ENCODE data around the gene RPP38.

RPP38 gene

DNA sequence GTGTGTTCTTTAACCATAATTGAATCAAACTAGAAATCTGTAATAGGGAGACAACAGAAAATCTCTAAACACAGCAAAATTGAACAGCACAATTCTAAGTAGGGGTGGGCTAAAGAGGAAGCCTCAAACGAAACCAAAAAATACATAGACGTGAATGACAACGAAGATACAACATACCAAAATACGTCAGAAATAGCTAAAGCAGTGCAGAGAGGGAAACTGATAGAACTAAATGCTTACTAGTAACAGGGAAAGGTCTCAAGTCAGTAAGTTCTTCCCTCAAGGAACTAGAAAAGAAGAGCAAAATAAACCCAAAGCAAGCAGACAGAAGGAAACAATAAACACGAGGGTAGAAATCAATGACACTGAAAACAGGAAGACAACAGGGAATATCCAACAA is 19.1 kb downstream of the RPP38 start:
- Histone ChIP-seq H3K4me3 (replicated peaks; ENCODE audit: insufficient read depth, low read length) (no peak overlapping the region), H3K27ac (replicated peaks) (no peak overlapping the region), H3K27me3 (ENCODE audit: insufficient read depth, poor library complexity, severe bottlenecking) (no peaks in the 10 kb centered on the region)
- no peak for DNase-seq (ENCODE audit: low read depth in 1 of 2, low spot score in 1 of 2)
- TF ChIP-seq CTCF (IDR thresholded peaks at IDR 0.05; ENCODE audit: insufficient read depth, low read length): no peak
- no peak for TF ChIP-seq GABPA (IDR thresholded peaks at IDR 0.05; ENCODE audit: low read depth)
- no peak for TF ChIP-seq SPI1 (IDR thresholded peaks at IDR 0.05; ENCODE audit: borderline replicate concordance, low read depth)
- TF ChIP-seq POLR2AphosphoS5 (IDR thresholded peaks at IDR 0.05; ENCODE audit: low read depth): no peak
- TF ChIP-seq, protein P1, sequence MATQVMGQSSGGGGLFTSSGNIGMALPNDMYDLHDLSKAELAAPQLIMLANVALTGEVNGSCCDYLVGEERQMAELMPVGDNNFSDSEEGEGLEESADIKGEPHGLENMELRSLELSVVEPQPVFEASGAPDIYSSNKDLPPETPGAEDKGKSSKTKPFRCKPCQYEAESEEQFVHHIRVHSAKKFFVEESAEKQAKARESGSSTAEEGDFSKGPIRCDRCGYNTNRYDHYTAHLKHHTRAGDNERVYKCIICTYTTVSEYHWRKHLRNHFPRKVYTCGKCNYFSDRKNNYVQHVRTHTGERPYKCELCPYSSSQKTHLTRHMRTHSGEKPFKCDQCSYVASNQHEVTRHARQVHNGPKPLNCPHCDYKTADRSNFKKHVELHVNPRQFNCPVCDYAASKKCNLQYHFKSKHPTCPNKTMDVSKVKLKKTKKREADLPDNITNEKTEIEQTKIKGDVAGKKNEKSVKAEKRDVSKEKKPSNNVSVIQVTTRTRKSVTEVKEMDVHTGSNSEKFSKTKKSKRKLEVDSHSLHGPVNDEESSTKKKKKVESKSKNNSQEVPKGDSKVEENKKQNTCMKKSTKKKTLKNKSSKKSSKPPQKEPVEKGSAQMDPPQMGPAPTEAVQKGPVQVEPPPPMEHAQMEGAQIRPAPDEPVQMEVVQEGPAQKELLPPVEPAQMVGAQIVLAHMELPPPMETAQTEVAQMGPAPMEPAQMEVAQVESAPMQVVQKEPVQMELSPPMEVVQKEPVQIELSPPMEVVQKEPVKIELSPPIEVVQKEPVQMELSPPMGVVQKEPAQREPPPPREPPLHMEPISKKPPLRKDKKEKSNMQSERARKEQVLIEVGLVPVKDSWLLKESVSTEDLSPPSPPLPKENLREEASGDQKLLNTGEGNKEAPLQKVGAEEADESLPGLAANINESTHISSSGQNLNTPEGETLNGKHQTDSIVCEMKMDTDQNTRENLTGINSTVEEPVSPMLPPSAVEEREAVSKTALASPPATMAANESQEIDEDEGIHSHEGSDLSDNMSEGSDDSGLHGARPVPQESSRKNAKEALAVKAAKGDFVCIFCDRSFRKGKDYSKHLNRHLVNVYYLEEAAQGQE (IDR thresholded peaks at IDR 0.05; ENCODE audit: insufficient replicate concordance, low read depth): no peak

- peak; percentile 28 to 38 for DNase-seq (ENCODE audit: low read depth in 1 of 2, low spot score in 1 of 2)
- H3K4me3 ChIP-seq (replicated peaks; ENCODE audit: insufficient read depth, low read length): no peak overlapping the region
- H3K27me3 ChIP-seq (ENCODE audit: insufficient read depth, poor library complexity, severe bottlenecking): no peaks in the 10 kb centered on the region
- peak; percentile 73 for TF ChIP-seq SPI1 (IDR thresholded peaks at IDR 0.05; ENCODE audit: borderline replicate concordance, low read depth)
- no peak for TF ChIP-seq CTCF (IDR thresholded peaks at IDR 0.05; ENCODE audit: insufficient read depth, low read length)
- TF ChIP-seq, protein P1 (IDR thresholded peaks at IDR 0.05; ENCODE audit: insufficient replicate concordance, low read depth): no peak
- H3K27ac ChIP-seq (replicated peaks): no peak overlapping the region
Measured at GRCh38 chr10:15118615-15119014, 21.5 kb downstream of the RPP38 start.

- no peak overlapping the region for H3K27ac ChIP-seq (replicated peaks)
- no peak overlapping the region for H3K4me3 ChIP-seq (replicated peaks; ENCODE audit: insufficient read depth, low read length)
- TF ChIP-seq, protein P1 (IDR thresholded peaks at IDR 0.05; ENCODE audit: insufficient replicate concordance, low read depth): no peak
- TF ChIP-seq GABPA (IDR thresholded peaks at IDR 0.05; ENCODE audit: low read depth) (no peak), POLR2AphosphoS5 (IDR thresholded peaks at IDR 0.05; ENCODE audit: low read depth) (no peak), SPI1 (IDR thresholded peaks at IDR 0.05; ENCODE audit: borderline replicate concordance, low read depth) (no peak), CTCF (IDR thresholded peaks at IDR 0.05; ENCODE audit: insufficient read depth, low read length) (no peak)
- no peak for DNase-seq (ENCODE audit: low read depth in 1 of 2, low spot score in 1 of 2)
- H3K27me3 ChIP-seq (ENCODE audit: insufficient read depth, poor library complexity, severe bottlenecking): no peaks in the 10 kb centered on the region
Measured at GRCh38 chr10:15120523-15120922, 23.4 kb downstream of the RPP38 start.
